HTERT RPE-1 (cell line): ENCODE data around the gene KIAA1328.
"Not testable (repeated sequence)": the region's sequence is repeated elsewhere in the genome, so short reads cannot be mapped to it uniquely, and the experiment has no call there.

Experiments used
- in situ Hi-C: fragments of 300-500 bp; cut with MboI; formaldehyde crosslinking; loops from 4 replicates; pipeline ENCODE4 v1.14.3; 2020; ENCODE audit warnings: low sequenced_read_pairs

KIAA1328 gene

GRCh38 chr18:36828630-36829361, at the start of gene KIAA1328, which contains the start of gene TPGS2:
KIAA1328 (plus strand) TSS chr18:36829127; CDS start chr18:36829139, 12 bp downstream.
TPGS2 (minus strand) TSS chr18:36829002; CDS start chr18:36828767, 235 bp downstream.
- in situ Hi-C loops, result no loop called here

- in situ Hi-C loops, result no loop called here
Measured at GRCh38 chr18:36780748-36781147, 48.2 kb upstream of the KIAA1328 start.

- in situ Hi-C loops, result no loop called here
Measured at GRCh38 chr18:36782710-36783109, 46.2 kb upstream of the KIAA1328 start.

- in situ Hi-C loops, result no loop called here
Measured at GRCh38 chr18:36783792-36784191, 45.1 kb upstream of the KIAA1328 start.

GRCh38 chr18:36786686-36787085, 42.2 kb upstream of the KIAA1328 start:
- in situ Hi-C loops, result no loop called here

- in situ Hi-C loops, result no loop called here
Measured at GRCh38 chr18:36792634-36793283, 36.2 kb upstream of the KIAA1328 start.

GRCh38 chr18:36798738-36799473, 30.0 kb upstream of the KIAA1328 start:
- in situ Hi-C loops, result no loop called here

GRCh38 chr18:36805105-36805504, 23.8 kb upstream of the KIAA1328 start:
- in situ Hi-C loops, result no loop called here

- in situ Hi-C loops, result no loop called here
Measured at GRCh38 chr18:36808681-36809080, 20.2 kb upstream of the KIAA1328 start.

- in situ Hi-C loops, result no loop called here
Measured at GRCh38 chr18:36809590-36810381, 19.1 kb upstream of the KIAA1328 start.

- in situ Hi-C loops, result no loop called here
Measured at GRCh38 chr18:36811430-36811829, 17.5 kb upstream of the KIAA1328 start.

GRCh38 chr18:36811955-36812354, 17.0 kb upstream of the KIAA1328 start:
- in situ Hi-C loops, result no loop called here

GRCh38 chr18:36812678-36813077, 16.2 kb upstream of the KIAA1328 start:
- in situ Hi-C loops, result no loop called here

GRCh38 chr18:36813101-36813775, 15.7 kb upstream of the KIAA1328 start:
- in situ Hi-C loops, result no loop called here

- in situ Hi-C loops, result no loop called here
Measured at GRCh38 chr18:36813824-36814223, 15.1 kb upstream of the KIAA1328 start.

- in situ Hi-C loops, result no loop called here
Measured at GRCh38 chr18:36814994-36815393, 13.9 kb upstream of the KIAA1328 start.

- in situ Hi-C loops, result not testable (repeated sequence)
Measured at GRCh38 chr18:36816096-36816495, 12.8 kb upstream of the KIAA1328 start.

- in situ Hi-C loops, result no loop called here
Measured at GRCh38 chr18:36817039-36817438, 11.9 kb upstream of the KIAA1328 start.

- in situ Hi-C loops, result no loop called here
Measured at GRCh38 chr18:36818652-36819051, 10.3 kb upstream of the KIAA1328 start.

- in situ Hi-C loops, result no loop called here
Measured at GRCh38 chr18:36819621-36820020, 9.3 kb upstream of the KIAA1328 start.
